Lower leg skin (tissue), 4 donors: ENCODE data around the gene FAM174B. TPM values are rescaled to one million over a fixed set of nuclear protein-coding genes. Genes with fewer than 3 reads are reported as not detected.

ENCODE experiments used
- DNase-seq, 2 donors: peaks; one replicate each; pipeline ENCODE4 v3.0.0-alpha.2; 2019; ENCODE audit warnings: low spot score in 2 of 2
- H3K4me3 ChIP-seq: fragments of 200-600 bp; sonication (generic); 2 replicates; pipeline ENCODE4 v1.5.1; 2017; ENCODE audit warnings: mild to moderate bottlenecking, low read depth; ENCODE audit not compliant: poor library complexity, severe bottlenecking
- CTCF ChIP-seq, 3 donors: fragments of 450-650 bp; IDR thresholded peaks; one replicate each; pipeline ENCODE4 v1.5.1; 2016; ENCODE audit warnings: antibody characterized with exemption in 3 of 3, mild to moderate bottlenecking in 3 of 3, moderate library complexity in 2 of 3
- POLR2A ChIP-seq, 2 donors: fragments of 450-650 bp; IDR thresholded peaks; one replicate each; pipeline ENCODE4 v1.6.1; 2016 to 2017; ENCODE audit warnings: antibody characterized with exemption in 2 of 2, mild to moderate bottlenecking in 1 of 2, moderate library complexity in 1 of 2
- WGBS, 2 donors: methylation state at CpG; one replicate each; pipeline ENCODE4 v1.1.5; 2018; 5-methylcytosine and 5-hydroxymethylcytosine counted together
- intact Hi-C: fragments of 100-400 bp; cut with DNase I; formaldehyde crosslinking; loops from one replicate; pipeline ENCODE4 v1.15.0; 2023; ENCODE audit warnings: low total_unique reads
- total RNA-seq, 4 donors: library from RNA; depleted of rRNA; stranded (reverse); fragments of >200 nt; gene quantifications; one replicate each; pipeline ENCODE4 v1.1.0, GENCODE V29; 2016

FAM174B gene
- total RNA-seq, 4 donors from 2014 or later, result 9.9 to 33.4 (median 18.3) TPM

GRCh38 chr15:92579931-92580470 lies 75.6 kb downstream of the FAM174B start:
- WGBS, 2 donors, result 91 to 94% methylated on average over 14 to 15 of the region's 15 CpGs
- DNase-seq, result peak in 1 of 2 donors; percentile 67
- H3K4me3 ChIP-seq, result no peak overlapping the region
- intact Hi-C loops, result no loop called here
- TF ChIP-seq POLR2A (IDR thresholded peaks at IDR 0.05) (no peak), CTCF (IDR thresholded peaks at IDR 0.05) (no peak)

- WGBS, 2 donors, result 80 to 92% methylated on average over 9 of the region's 9 CpGs
- TF ChIP-seq POLR2A (IDR thresholded peaks at IDR 0.05), result no peak
- TF ChIP-seq CTCF (IDR thresholded peaks at IDR 0.05), result no peak
- peak in 1 of 2 donors; percentile 63 for DNase-seq
- intact Hi-C loops, result no loop called here
- H3K4me3 ChIP-seq, result no peak overlapping the region
Measured at GRCh38 chr15:92579486-92579885, 76.1 kb downstream of the FAM174B start.

GRCh38 chr15:92578096-92578835 lies 77.3 kb downstream of the FAM174B start:
- TF ChIP-seq POLR2A (IDR thresholded peaks at IDR 0.05) (no peak), CTCF (IDR thresholded peaks at IDR 0.05) (no peak)
- 89 to 90% methylated on average over 12 of the region's 12 CpGs for WGBS, 2 donors
- no peak overlapping the region for H3K4me3 ChIP-seq
- intact Hi-C loops, result no loop called here
- DNase-seq, result peak in 1 of 2 donors; percentile 63

- peak in 1 of 2 donors; percentile 42 for DNase-seq
- no peak for TF ChIP-seq CTCF (IDR thresholded peaks at IDR 0.05)
- no peak for TF ChIP-seq POLR2A (IDR thresholded peaks at IDR 0.05)
- WGBS, 2 donors, result 92 to 96% methylated on average over 9 of the region's 9 CpGs
- H3K4me3 ChIP-seq, result no peak overlapping the region
- intact Hi-C loops, result no loop called here
Measured at GRCh38 chr15:92576597-92577200, 78.9 kb downstream of the FAM174B start.

- TF ChIP-seq POLR2A (IDR thresholded peaks at IDR 0.05) (no peak), CTCF (IDR thresholded peaks at IDR 0.05) (no peak)
- no peak overlapping the region for H3K4me3 ChIP-seq
- peak in 1 of 2 donors; percentile 5 for DNase-seq
- 73 to 85% methylated on average over 1 of the region's 1 CpG for WGBS, 2 donors
- intact Hi-C loops, result no loop called here
Measured at GRCh38 chr15:92574566-92574965, 81.0 kb downstream of the FAM174B start.
